ENCODE data around the gene SSBP2.

Gene SSBP2

DNA sequence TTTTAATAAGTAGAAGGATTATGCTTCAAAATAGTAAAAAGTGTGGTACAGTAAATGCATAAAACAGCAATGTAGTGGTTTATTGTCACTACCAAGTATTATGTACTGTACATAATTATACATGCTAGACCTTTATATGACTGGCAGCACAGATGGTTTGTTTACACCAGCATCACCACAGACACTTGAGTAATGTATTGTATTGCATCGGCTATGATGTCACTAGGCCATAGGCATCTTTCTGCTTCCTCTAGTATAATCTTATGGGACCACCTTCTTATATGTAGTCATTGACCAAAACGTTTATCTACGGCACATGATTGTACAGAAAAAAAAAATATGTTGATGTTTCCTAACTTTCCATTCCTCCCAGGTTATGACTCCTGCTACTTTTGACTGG, 31.9 kb upstream of the SSBP2 start:
- peak overlapping the region; percentile 4 for H3K9ac ChIP-seq (ENCODE audit: low read length)
- H3K4me3 ChIP-seq (ENCODE audit: low read length) = peak overlapping the region; percentile 27
- DNase-seq (ENCODE audit: low read depth) = peak; percentile 22
- H3K27me3 ChIP-seq (replicated peaks; ENCODE audit: control insufficient read depth, insufficient read depth, low read length) = no peaks in the 10 kb centered on the region
- H3K36me3 ChIP-seq (ENCODE audit: control insufficient read depth, insufficient read depth, low read length, severe bottlenecking) = no peaks in the 10 kb centered on the region
- H3K4me1 ChIP-seq (ENCODE audit: control insufficient read depth, insufficient read depth, low read length) = peaks cover 44% of the 10 kb centered on the region
- H3K9me3 ChIP-seq (ENCODE audit: control insufficient read depth, low read length) = no peaks in the 10 kb centered on the region

DNA sequence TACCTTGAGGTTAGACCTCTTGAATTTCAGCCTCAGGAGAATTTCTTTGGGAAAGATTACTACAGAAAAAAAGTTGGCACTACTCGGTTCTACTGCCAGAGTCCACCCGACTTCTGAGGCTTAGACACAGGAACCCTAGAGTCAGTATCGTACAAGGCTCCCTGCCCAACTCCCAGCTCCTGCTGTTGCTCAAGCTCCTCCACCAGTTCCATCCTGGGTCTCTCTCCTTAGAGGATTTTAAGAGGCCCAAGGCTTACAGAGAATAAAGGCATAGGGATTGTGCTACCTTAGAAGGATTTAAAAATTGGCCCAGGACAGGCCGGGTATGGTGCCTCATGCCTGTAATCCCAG, 29.0 kb upstream of the SSBP2 start:
- no peaks in the 10 kb centered on the region for H3K27me3 ChIP-seq (replicated peaks; ENCODE audit: control insufficient read depth, insufficient read depth, low read length)
- H3K36me3 ChIP-seq (ENCODE audit: control insufficient read depth, insufficient read depth, low read length, severe bottlenecking) = no peaks in the 10 kb centered on the region
- H3K4me1 ChIP-seq (ENCODE audit: control insufficient read depth, insufficient read depth, low read length) = peaks cover 30% of the 10 kb centered on the region
- peak overlapping the region; percentile 86 for H3K9ac ChIP-seq (ENCODE audit: low read length)
- no peaks in the 10 kb centered on the region for H3K9me3 ChIP-seq (ENCODE audit: control insufficient read depth, low read length)
- DNase-seq (ENCODE audit: low read depth) = no peak
- peak overlapping the region; percentile 75 for H3K4me3 ChIP-seq (ENCODE audit: low read length)

DNA sequence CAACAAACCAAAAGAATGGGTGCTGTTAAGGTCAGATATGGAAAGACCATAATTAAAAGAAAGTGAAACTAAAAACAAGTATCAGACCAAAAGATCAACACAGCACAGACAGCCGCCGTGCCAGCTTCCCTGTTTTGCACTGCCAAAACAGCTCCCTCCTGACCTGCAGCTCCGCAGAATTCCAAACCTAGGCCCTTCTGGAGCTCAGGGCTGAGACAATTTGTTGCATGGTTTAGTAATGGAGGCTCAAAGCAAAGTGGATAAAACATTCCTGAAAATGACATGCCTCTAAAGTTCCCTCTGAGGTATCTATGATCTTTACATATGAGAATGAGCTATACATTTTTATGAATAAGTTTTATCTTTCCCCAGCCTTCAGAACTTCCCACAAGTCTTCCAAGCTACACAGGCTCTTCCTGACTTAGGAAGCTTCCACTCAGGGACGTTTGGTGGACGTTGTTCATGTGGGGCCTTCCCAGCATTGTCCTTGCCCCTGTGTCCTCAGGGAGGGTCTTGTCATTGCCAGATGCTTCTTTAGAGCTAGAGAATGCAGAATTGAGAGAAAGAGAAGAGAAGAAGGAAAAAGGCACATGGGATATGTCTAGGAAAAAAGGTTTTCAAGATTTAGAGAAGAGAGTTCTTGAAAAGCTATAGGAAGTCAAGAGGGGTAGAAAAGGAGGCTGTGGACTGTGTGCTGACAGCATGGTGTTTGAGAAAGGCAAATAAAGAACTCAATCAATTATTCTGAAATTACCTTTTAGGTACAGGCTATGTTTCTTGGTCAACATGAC, 28.4 kb upstream of the SSBP2 start:
- Histone ChIP-seq H3K4me1 (ENCODE audit: control insufficient read depth, insufficient read depth, low read length) (peaks cover 36% of the 10 kb centered on the region), H3K27me3 (replicated peaks; ENCODE audit: control insufficient read depth, insufficient read depth, low read length) (no peaks in the 10 kb centered on the region), H3K9ac (ENCODE audit: low read length) (peak overlapping the region; percentile 86), H3K4me3 (ENCODE audit: low read length) (peak overlapping the region; percentile 75), H3K9me3 (ENCODE audit: control insufficient read depth, low read length) (no peaks in the 10 kb centered on the region), H3K36me3 (ENCODE audit: control insufficient read depth, insufficient read depth, low read length, severe bottlenecking) (no peaks in the 10 kb centered on the region)
- DNase-seq (ENCODE audit: low read depth) = peak; percentile 53

DNA sequence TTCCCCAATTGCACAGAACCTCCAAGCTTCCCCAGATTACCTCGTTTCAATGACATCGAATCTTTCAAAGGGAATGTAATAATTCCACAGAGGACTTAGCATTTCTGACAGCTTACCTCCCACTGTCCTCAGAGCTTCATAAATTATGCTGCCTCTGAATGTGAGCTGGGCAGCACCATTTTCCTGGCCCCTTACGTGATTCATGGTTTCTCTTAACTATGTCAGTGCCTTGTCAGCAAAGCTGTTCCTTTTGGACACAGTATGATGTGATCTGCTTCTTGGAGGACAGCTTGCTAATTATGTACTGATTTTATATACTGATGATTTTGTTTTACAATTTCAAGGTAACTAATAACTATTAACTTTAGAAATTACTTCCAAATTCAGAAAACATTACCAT, 27.7 kb upstream of the SSBP2 start:
- Histone ChIP-seq H3K9me3 (ENCODE audit: control insufficient read depth, low read length) (no peaks in the 10 kb centered on the region), H3K4me1 (ENCODE audit: control insufficient read depth, insufficient read depth, low read length) (peaks cover 43% of the 10 kb centered on the region), H3K9ac (ENCODE audit: low read length) (peak overlapping the region; percentile 86), H3K27me3 (replicated peaks; ENCODE audit: control insufficient read depth, insufficient read depth, low read length) (no peaks in the 10 kb centered on the region), H3K36me3 (ENCODE audit: control insufficient read depth, insufficient read depth, low read length, severe bottlenecking) (no peaks in the 10 kb centered on the region), H3K4me3 (ENCODE audit: low read length) (peak overlapping the region; percentile 75)
- DNase-seq (ENCODE audit: low read depth) = peak; percentile 43

DNA sequence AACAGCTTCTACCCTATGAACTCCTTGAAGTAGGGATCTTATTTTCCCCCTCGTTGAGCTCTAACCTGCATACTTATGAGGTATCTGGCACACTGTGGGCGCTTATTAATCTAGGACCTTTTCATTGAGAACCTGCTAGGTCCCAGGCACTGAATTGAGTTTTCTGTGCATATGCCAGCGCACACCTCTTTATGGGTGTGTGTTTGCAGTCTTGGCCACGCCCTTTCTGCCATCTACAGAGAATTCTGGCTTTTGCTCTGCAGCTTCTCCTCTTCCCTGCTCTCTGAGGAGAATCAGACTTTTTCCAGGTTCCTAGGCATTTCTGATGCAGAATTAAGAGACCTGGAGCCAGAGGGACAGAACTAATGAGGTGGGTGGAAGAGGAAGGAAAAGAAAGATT, 25.4 kb upstream of the SSBP2 start:
- H3K4me3 ChIP-seq (ENCODE audit: low read length) = no peak overlapping the region
- no peak overlapping the region for H3K9ac ChIP-seq (ENCODE audit: low read length)
- no peaks in the 10 kb centered on the region for H3K36me3 ChIP-seq (ENCODE audit: control insufficient read depth, insufficient read depth, low read length, severe bottlenecking)
- H3K9me3 ChIP-seq (ENCODE audit: control insufficient read depth, low read length) = no peaks in the 10 kb centered on the region
- no peak for DNase-seq (ENCODE audit: low read depth)
- no peaks in the 10 kb centered on the region for H3K27me3 ChIP-seq (replicated peaks; ENCODE audit: control insufficient read depth, insufficient read depth, low read length)
- peaks cover 46% of the 10 kb centered on the region for H3K4me1 ChIP-seq (ENCODE audit: control insufficient read depth, insufficient read depth, low read length)

DNA sequence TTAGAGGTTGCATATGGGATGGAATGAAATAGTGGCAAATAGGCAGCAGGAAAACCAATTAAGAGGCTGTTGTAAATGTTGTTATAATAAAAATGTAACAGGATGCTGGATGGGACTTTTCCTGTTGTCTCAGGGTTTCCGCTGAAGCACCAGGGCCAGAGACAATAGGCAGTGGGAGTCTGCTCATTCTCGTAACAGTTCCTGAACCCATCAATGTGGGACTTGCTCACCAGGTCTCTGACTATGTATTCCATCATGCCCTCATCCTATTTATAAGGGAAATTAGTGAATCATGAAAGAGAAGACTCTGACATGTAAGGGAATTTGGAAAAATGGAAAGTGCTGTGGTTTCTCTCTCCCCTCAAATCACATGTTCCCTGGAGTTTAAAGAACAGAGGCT, 23.5 kb upstream of the SSBP2 start:
- no peak for DNase-seq (ENCODE audit: low read depth)
- H3K9me3 ChIP-seq (ENCODE audit: control insufficient read depth, low read length) = no peaks in the 10 kb centered on the region
- no peaks in the 10 kb centered on the region for H3K36me3 ChIP-seq (ENCODE audit: control insufficient read depth, insufficient read depth, low read length, severe bottlenecking)
- H3K4me1 ChIP-seq (ENCODE audit: control insufficient read depth, insufficient read depth, low read length) = peaks cover 41% of the 10 kb centered on the region
- H3K4me3 ChIP-seq (ENCODE audit: low read length) = no peak overlapping the region
- H3K9ac ChIP-seq (ENCODE audit: low read length) = no peak overlapping the region
- H3K27me3 ChIP-seq (replicated peaks; ENCODE audit: control insufficient read depth, insufficient read depth, low read length) = no peaks in the 10 kb centered on the region

DNA sequence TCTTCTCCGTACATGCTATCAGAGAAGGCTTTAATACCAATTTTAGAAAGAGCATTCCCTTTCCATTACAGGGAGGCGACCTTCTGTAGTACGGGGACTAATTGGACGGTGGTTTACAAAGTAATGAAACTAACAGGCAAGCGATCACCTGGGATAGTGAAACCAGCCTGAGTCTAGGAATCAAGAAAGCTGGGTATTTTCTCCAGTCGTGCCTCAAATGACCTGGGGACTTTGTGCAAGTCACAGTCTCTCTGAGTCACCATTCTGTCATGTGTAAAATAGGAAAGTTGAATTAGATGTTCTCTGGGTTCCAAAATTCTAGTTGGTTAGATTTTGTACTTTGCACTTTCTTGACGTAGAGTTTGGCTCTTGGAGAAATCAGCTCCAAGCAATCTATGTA, 22.7 kb upstream of the SSBP2 start:
- Histone ChIP-seq H3K4me1 (ENCODE audit: control insufficient read depth, insufficient read depth, low read length) (peaks cover 35% of the 10 kb centered on the region), H3K36me3 (ENCODE audit: control insufficient read depth, insufficient read depth, low read length, severe bottlenecking) (no peaks in the 10 kb centered on the region), H3K27me3 (replicated peaks; ENCODE audit: control insufficient read depth, insufficient read depth, low read length) (no peaks in the 10 kb centered on the region), H3K9me3 (ENCODE audit: control insufficient read depth, low read length) (no peaks in the 10 kb centered on the region), H3K4me3 (ENCODE audit: low read length) (peak overlapping the region; percentile 60), H3K9ac (ENCODE audit: low read length) (peak overlapping the region; percentile 66)
- DNase-seq (ENCODE audit: low read depth) = no peak

DNA sequence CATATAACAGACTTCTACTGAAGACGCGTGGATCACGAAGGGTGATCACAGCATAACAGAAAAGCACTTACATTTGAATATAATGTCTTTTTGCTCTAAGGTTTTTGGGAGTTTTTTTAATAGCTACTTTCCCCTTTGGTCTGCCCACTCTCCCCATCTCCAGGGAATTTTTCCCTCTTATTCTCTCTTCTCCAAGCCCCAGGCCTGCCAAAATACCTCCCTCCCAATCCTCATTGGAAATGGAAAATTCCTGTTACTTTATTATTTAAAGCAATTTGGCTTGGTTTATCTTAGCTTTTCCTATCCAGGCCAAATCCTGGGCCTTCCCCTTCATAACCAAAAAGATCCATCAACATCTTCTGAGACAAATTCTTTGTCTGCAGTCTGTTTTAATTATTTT, 22.3 kb upstream of the SSBP2 start:
- no peaks in the 10 kb centered on the region for H3K36me3 ChIP-seq (ENCODE audit: control insufficient read depth, insufficient read depth, low read length, severe bottlenecking)
- no peak for DNase-seq (ENCODE audit: low read depth)
- H3K4me3 ChIP-seq (ENCODE audit: low read length) = peak overlapping the region; percentile 60
- H3K9me3 ChIP-seq (ENCODE audit: control insufficient read depth, low read length) = no peaks in the 10 kb centered on the region
- H3K4me1 ChIP-seq (ENCODE audit: control insufficient read depth, insufficient read depth, low read length) = peaks cover 31% of the 10 kb centered on the region
- no peaks in the 10 kb centered on the region for H3K27me3 ChIP-seq (replicated peaks; ENCODE audit: control insufficient read depth, insufficient read depth, low read length)
- H3K9ac ChIP-seq (ENCODE audit: low read length) = peak overlapping the region; percentile 66

DNA sequence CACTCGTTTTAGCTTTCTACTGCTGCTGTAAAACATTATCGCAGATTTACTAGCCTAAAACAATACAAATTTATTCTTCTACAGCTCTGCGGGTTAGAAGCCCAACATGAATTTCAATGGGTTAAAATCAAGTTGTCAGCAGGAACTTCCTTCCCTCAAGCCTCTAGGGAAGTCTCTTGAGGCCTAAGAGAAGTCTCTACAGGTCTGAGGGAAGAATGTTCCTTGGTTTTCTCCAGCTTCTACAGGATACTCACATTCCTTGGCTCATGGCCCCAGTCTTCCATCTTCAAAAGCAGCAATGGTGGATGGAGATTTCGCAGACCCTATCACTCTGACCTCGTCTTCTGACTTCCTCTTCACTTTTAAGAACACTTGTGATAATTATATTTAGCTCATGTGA, 21.6 kb upstream of the SSBP2 start:
- no peaks in the 10 kb centered on the region for H3K27me3 ChIP-seq (replicated peaks; ENCODE audit: control insufficient read depth, insufficient read depth, low read length)
- H3K36me3 ChIP-seq (ENCODE audit: control insufficient read depth, insufficient read depth, low read length, severe bottlenecking) = no peaks in the 10 kb centered on the region
- peaks cover 26% of the 10 kb centered on the region for H3K4me1 ChIP-seq (ENCODE audit: control insufficient read depth, insufficient read depth, low read length)
- DNase-seq (ENCODE audit: low read depth) = no peak
- no peak overlapping the region for H3K9ac ChIP-seq (ENCODE audit: low read length)
- no peak overlapping the region for H3K4me3 ChIP-seq (ENCODE audit: low read length)
- H3K9me3 ChIP-seq (ENCODE audit: control insufficient read depth, low read length) = no peaks in the 10 kb centered on the region

DNA sequence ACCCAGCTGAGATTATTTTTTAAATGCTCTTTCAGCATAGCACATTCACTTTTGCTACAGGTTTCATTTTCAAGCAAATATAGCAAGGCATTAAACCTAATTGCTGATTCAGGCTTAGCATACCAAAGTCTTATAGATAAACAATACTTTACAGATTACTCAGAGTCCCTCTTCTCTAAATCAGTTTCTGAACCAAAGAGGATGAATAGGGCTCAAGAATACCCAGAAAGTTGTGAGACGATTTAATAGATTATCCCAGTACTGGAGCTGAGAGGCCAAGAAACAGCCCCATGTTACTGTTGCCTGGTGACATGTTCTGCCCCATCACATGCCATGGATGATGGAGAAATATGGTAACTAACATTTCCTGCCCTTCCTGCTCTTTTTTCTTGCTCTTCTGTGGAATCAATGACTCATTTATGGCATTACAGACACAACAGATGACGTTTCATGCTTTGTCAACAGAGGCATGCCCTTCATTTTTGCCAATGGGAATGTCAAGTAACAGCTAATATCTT, 18.1 kb upstream of the SSBP2 start:
- peak; percentile 80 for DNase-seq (ENCODE audit: low read depth)
- Histone ChIP-seq H3K4me3 (ENCODE audit: low read length) (peak overlapping the region; percentile 24), H3K4me1 (ENCODE audit: control insufficient read depth, insufficient read depth, low read length) (peaks cover 16% of the 10 kb centered on the region), H3K9ac (ENCODE audit: low read length) (peak overlapping the region; percentile 6), H3K27me3 (replicated peaks; ENCODE audit: control insufficient read depth, insufficient read depth, low read length) (no peaks in the 10 kb centered on the region), H3K36me3 (ENCODE audit: control insufficient read depth, insufficient read depth, low read length, severe bottlenecking) (no peaks in the 10 kb centered on the region), H3K9me3 (ENCODE audit: control insufficient read depth, low read length) (no peaks in the 10 kb centered on the region)

DNA sequence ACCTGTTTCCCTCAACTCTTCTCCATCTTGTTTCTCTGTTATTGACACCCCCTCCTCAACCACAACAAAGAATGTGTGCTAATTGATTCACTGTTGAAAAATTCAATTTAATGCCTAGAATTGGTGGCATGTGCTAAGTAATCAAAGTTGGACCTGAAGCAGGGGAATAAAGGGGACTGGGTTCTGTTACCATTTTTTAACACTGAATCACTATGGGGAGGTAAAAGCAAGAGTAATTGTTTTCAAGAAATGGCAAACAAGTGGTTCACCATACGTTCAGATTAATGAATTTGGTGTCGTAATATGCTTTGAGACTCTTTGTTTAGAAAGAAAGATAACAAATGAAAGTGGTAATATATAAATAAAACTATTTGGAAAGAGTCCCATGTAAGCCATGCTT, 17.0 kb upstream of the SSBP2 start:
- no peak for DNase-seq (ENCODE audit: low read depth)
- no peaks in the 10 kb centered on the region for H3K9me3 ChIP-seq (ENCODE audit: control insufficient read depth, low read length)
- H3K9ac ChIP-seq (ENCODE audit: low read length) = no peak overlapping the region
- H3K4me1 ChIP-seq (ENCODE audit: control insufficient read depth, insufficient read depth, low read length) = peaks cover 6% of the 10 kb centered on the region
- H3K36me3 ChIP-seq (ENCODE audit: control insufficient read depth, insufficient read depth, low read length, severe bottlenecking) = no peaks in the 10 kb centered on the region
- H3K4me3 ChIP-seq (ENCODE audit: low read length) = no peak overlapping the region
- H3K27me3 ChIP-seq (replicated peaks; ENCODE audit: control insufficient read depth, insufficient read depth, low read length) = no peaks in the 10 kb centered on the region

DNA sequence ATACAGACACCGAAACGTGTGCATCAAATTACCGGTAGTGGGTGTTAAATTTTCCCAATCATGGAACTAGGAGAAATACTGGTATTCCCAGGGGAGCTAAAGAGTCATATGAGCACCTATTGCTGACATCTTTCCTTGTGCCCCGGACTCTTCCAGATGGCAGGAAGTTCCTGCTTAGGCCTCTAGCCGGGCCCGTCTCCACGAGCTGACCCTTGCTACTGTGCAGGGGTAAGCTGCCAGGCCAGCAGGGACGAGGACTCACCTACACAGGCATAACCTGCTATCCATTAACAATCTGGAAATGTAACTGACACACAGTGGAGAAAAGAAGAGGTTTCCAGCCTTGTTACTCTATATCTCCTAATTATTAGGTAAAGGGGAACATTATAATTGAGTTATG, 16.2 kb upstream of the SSBP2 start:
- H3K4me1 ChIP-seq (ENCODE audit: control insufficient read depth, insufficient read depth, low read length) = peaks cover 13% of the 10 kb centered on the region
- DNase-seq (ENCODE audit: low read depth) = no peak
- no peaks in the 10 kb centered on the region for H3K36me3 ChIP-seq (ENCODE audit: control insufficient read depth, insufficient read depth, low read length, severe bottlenecking)
- H3K27me3 ChIP-seq (replicated peaks; ENCODE audit: control insufficient read depth, insufficient read depth, low read length) = no peaks in the 10 kb centered on the region
- no peak overlapping the region for H3K9ac ChIP-seq (ENCODE audit: low read length)
- H3K9me3 ChIP-seq (ENCODE audit: control insufficient read depth, low read length) = no peaks in the 10 kb centered on the region
- no peak overlapping the region for H3K4me3 ChIP-seq (ENCODE audit: low read length)

All from adipocyte (in vitro differentiated cells).